ENCODE data around the gene CARD10. TPM values are rescaled to one million over a fixed set of nuclear protein-coding genes. Genes with fewer than 3 reads are reported as not detected.

Gene CARD10
- total and polyA plus RNA-seq, 2 of the 13 experiments (the other 11 are each of a cell fraction or from before 2014, with no cell fraction given) = 35.2 to 55.8 TPM

GRCh38 chr22:37559901-37560607 is 40.8 kb upstream of the CARD10 start, which contains the start of gene CDC42EP1 (continued):
- TF ChIP-seq ZNF20 (CRISPR knock-in tag; IDR thresholded peaks at IDR 0.05) (0 out of 2 replicates have a peak, but pooled peaks have one; percentile 60), GFI1 (CRISPR knock-in tag; IDR thresholded peaks at IDR 0.05; ENCODE audit: borderline replicate concordance) (no peak), ZNF34 (CRISPR knock-in tag; IDR thresholded peaks at IDR 0.05; ENCODE audit: borderline replicate concordance) (0 out of 2 replicates have a peak, but pooled peaks have one; percentile 38), ZNF766 (CRISPR knock-in tag; IDR thresholded peaks at IDR 0.05; ENCODE audit: borderline replicate concordance) (no peak), NKX3-1 (CRISPR knock-in tag; IDR thresholded peaks at IDR 0.05) (no peak), NRL (CRISPR knock-in tag; IDR thresholded peaks at IDR 0.05; ENCODE audit: borderline replicate concordance) (peak; percentile 69; the same call in 1 of the 2 replicates), WIZ (CRISPR knock-in tag; IDR thresholded peaks at IDR 0.05) (peak; percentile 53; the same call in 1 of the 2 replicates), GATAD2A (CRISPR knock-in tag; IDR thresholded peaks at IDR 0.05) (peak; percentile 42), DMAP1 (CRISPR knock-in tag; IDR thresholded peaks at IDR 0.05) (peak; percentile 44; the same call in 1 of the 2 replicates), IKZF4 (CRISPR knock-in tag; IDR thresholded peaks at IDR 0.05; ENCODE audit: borderline replicate concordance, low read depth, not compliant biosample characterization) (no peak), ZNF614 (CRISPR knock-in tag; IDR thresholded peaks at IDR 0.05; ENCODE audit: borderline replicate concordance) (no peak), ZNF839 (CRISPR knock-in tag; IDR thresholded peaks at IDR 0.05; ENCODE audit: borderline replicate concordance) (peak; percentile 33; the same call in 1 of the 2 replicates), KDM4B (CRISPR knock-in tag; IDR thresholded peaks at IDR 0.05) (no peak), ETV5 (CRISPR knock-in tag; IDR thresholded peaks at IDR 0.05; ENCODE audit: borderline replicate concordance) (peak; percentile 52; the same call in 1 of the 2 replicates), RORA (CRISPR knock-in tag; IDR thresholded peaks at IDR 0.05) (no peak), ZMYM3 (CRISPR knock-in tag; IDR thresholded peaks at IDR 0.05) (no peak), ZNF430 (CRISPR knock-in tag; IDR thresholded peaks at IDR 0.05) (peak; percentile 22; the same call in 1 of the 2 replicates), MAFF (IDR thresholded peaks at IDR 0.05; ENCODE audit: low read depth, low read length) (no peak), NFRKB (IDR thresholded peaks at IDR 0.05) (no peak), ERF (CRISPR knock-in tag; IDR thresholded peaks at IDR 0.05) (peak; percentile 23; the same call in 1 of the 2 replicates), SMAD1 (CRISPR knock-in tag; IDR thresholded peaks at IDR 0.05; ENCODE audit: borderline replicate concordance, low read depth) (peak; percentile 66; the same call in 1 of the 2 replicates)
- TF ChIP-seq, protein P1, sequence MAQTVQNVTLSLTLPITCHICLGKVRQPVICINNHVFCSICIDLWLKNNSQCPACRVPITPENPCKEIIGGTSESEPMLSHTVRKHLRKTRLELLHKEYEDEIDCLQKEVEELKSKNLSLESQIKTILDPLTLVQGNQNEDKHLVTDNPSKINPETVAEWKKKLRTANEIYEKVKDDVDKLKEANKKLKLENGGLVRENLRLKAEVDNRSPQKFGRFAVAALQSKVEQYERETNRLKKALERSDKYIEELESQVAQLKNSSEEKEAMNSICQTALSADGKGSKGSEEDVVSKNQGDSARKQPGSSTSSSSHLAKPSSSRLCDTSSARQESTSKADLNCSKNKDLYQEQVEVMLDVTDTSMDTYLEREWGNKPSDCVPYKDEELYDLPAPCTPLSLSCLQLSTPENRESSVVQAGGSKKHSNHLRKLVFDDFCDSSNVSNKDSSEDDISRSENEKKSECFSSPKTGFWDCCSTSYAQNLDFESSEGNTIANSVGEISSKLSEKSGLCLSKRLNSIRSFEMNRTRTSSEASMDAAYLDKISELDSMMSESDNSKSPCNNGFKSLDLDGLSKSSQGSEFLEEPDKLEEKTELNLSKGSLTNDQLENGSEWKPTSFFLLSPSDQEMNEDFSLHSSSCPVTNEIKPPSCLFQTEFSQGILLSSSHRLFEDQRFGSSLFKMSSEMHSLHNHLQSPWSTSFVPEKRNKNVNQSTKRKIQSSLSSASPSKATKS (CRISPR knock-in tag; IDR thresholded peaks at IDR 0.05) = no peak
- TF ChIP-seq, protein P2, sequence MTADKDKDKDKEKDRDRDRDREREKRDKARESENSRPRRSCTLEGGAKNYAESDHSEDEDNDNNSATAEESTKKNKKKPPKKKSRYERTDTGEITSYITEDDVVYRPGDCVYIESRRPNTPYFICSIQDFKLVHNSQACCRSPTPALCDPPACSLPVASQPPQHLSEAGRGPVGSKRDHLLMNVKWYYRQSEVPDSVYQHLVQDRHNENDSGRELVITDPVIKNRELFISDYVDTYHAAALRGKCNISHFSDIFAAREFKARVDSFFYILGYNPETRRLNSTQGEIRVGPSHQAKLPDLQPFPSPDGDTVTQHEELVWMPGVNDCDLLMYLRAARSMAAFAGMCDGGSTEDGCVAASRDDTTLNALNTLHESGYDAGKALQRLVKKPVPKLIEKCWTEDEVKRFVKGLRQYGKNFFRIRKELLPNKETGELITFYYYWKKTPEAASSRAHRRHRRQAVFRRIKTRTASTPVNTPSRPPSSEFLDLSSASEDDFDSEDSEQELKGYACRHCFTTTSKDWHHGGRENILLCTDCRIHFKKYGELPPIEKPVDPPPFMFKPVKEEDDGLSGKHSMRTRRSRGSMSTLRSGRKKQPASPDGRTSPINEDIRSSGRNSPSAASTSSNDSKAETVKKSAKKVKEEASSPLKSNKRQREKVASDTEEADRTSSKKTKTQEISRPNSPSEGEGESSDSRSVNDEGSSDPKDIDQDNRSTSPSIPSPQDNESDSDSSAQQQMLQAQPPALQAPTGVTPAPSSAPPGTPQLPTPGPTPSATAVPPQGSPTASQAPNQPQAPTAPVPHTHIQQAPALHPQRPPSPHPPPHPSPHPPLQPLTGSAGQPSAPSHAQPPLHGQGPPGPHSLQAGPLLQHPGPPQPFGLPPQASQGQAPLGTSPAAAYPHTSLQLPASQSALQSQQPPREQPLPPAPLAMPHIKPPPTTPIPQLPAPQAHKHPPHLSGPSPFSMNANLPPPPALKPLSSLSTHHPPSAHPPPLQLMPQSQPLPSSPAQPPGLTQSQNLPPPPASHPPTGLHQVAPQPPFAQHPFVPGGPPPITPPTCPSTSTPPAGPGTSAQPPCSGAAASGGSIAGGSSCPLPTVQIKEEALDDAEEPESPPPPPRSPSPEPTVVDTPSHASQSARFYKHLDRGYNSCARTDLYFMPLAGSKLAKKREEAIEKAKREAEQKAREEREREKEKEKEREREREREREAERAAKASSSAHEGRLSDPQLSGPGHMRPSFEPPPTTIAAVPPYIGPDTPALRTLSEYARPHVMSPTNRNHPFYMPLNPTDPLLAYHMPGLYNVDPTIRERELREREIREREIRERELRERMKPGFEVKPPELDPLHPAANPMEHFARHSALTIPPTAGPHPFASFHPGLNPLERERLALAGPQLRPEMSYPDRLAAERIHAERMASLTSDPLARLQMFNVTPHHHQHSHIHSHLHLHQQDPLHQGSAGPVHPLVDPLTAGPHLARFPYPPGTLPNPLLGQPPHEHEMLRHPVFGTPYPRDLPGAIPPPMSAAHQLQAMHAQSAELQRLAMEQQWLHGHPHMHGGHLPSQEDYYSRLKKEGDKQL (CRISPR knock-in tag; IDR thresholded peaks at IDR 0.05; ENCODE audit: low read depth) = no peak

Data from HepG2 (cell line).